DMS153 treated with DMSO at 0.1 percent for 48 hours (cell line): Measurements from ENCODE around the gene WIPF2.
"Not testable (repeated sequence)": the region's sequence is repeated elsewhere in the genome, so short reads cannot be mapped to it uniquely, and the experiment has no call there.

Experiments used
- DNase-seq: peaks from one replicate; lab custom pipeline; 2025; ENCODE audit not compliant: unreplicated experiment; lab: John Stamatoyannopoulos, UW

The WIPF2 gene

GRCh38 chr17:40191237-40192208 is 27.6 kb upstream of the WIPF2 start:
- DNase-seq = peak; percentile 76

- DNase-seq = no peak
These were observed 26.1 kb upstream of the WIPF2 start for GRCh38 chr17:40192961-40193360.

GRCh38 chr17:40194821-40195220 is 24.3 kb upstream of the WIPF2 start:
- DNase-seq = no peak

- DNase-seq = no peak
These were observed 21.6 kb upstream of the WIPF2 start for GRCh38 chr17:40197550-40197949.

- DNase-seq = not testable (repeated sequence)
These were observed 21.1 kb upstream of the WIPF2 start for GRCh38 chr17:40197965-40198456.

GRCh38 chr17:40198576-40198975 is 20.5 kb upstream of the WIPF2 start:
- no peak for DNase-seq

GRCh38 chr17:40203131-40203530 is 16.0 kb upstream of the WIPF2 start:
- no peak for DNase-seq

- not testable (repeated sequence) for DNase-seq
These were observed 12.9 kb upstream of the WIPF2 start for GRCh38 chr17:40206193-40206592.

GRCh38 chr17:40209404-40210093 is 9.6 kb upstream of the WIPF2 start:
- no peak for DNase-seq

- not testable (repeated sequence) for DNase-seq
These were observed 5.2 kb upstream of the WIPF2 start for GRCh38 chr17:40213914-40214313.

- DNase-seq = no peak
These were observed 931 bp upstream of the WIPF2 start for GRCh38 chr17:40218006-40218739.

- DNase-seq = peak; percentile 50
These were observed 662 bp downstream of the WIPF2 start for GRCh38 chr17:40219594-40220338.

- DNase-seq = no peak
These were observed 5.8 kb downstream of the WIPF2 start for GRCh38 chr17:40224718-40225550.

- not testable (repeated sequence) for DNase-seq
These were observed 10.0 kb downstream of the WIPF2 start for GRCh38 chr17:40229146-40229545.

GRCh38 chr17:40230670-40231069 is 11.6 kb downstream of the WIPF2 start:
- no peak for DNase-seq

- DNase-seq = not testable (repeated sequence)
These were observed 12.8 kb downstream of the WIPF2 start for GRCh38 chr17:40231928-40232327.

- DNase-seq = no peak
These were observed 22.2 kb downstream of the WIPF2 start for GRCh38 chr17:40241252-40241834.

- no peak for DNase-seq
These were observed 23.7 kb downstream of the WIPF2 start for GRCh38 chr17:40242774-40243173.

GRCh38 chr17:40243761-40244160 is 24.7 kb downstream of the WIPF2 start:
- DNase-seq = no peak
